Endometrium (tissue), 2 donors: ENCODE measurements around the gene PRUNE1.

Experiments used
- FAIRE-seq: peaks from 2 replicates; lab custom pipeline; 2012; peaks lifted over from hg19 to GRCh38; lab: Jason Lieb, UNC
- donor health status: control.
- donor health status: control.

PRUNE1 gene

GRCh38 chr1:151007853-151008243 is 401 bp upstream of the PRUNE1 start:
- FAIRE-seq, result no peak

DNA sequence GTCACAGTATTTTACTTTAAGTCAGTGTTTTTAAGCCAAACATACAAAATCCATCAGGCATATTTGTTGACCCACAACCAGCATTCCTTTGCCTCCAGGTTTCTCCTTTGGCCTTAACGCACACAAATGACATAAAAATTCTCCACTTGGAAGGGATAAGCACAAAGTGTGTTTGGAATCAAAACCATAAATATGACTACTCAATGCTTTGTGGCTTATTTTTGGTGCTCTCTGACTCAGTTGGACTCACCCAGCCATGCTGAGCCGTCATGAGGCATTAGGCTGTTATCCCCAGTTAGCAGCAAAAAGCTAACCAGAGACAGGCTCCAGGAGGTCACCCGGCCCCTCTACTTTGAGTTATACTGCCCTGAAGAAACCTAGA is 948 bp downstream of the PRUNE1 start:
- no peak for FAIRE-seq

DNA sequence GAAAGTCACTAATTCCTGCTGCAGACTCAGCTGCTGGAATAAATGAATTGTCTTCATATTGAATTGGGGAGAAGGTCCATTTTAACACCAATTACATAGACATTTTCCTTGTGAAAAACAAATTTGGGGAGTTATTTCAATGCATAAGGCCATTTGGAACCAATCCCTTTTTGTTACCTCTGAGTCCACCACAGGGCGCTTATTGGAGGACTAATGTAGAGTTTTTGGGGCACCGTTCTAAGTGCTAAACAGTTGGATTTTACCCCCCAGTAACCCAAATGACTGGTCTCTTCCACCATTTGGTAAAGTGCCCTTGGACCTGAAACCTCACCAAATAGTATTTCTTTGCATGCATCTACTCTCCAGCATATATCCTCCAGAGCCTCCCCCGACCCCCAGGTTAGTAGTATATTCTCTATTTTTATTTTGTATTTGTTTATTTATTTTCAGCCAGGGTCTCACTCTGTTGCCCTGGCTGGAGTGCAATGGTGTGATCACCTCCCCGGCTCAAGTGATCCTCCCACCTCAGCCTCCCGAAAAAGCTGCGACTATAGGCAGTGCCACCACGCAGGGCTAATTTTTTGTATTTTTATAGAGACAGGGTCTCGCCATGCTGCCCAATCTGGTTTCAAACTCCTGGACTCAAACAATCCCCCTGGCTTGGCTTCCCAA is 1.6 kb downstream of the PRUNE1 start:
- FAIRE-seq, result no peak

DNA sequence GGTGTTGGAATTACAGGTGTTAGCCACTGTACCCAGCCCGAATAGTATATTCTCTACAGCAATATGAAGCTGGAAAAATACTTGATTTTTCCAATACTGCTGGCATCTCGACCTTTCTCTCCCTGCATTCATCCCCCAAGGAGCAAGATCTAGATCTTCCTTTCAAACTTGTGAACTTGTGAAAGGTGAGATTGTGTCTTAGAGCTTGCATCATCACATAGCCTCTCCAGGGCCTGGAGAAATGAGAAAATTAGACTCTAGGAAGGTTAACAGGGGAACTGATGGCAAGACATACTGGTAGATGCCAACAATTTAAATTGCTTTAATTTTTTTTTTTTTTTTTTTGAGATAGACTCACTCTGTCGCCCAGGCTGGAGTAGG is 2.1 kb downstream of the PRUNE1 start:
- FAIRE-seq, result no peak

DNA sequence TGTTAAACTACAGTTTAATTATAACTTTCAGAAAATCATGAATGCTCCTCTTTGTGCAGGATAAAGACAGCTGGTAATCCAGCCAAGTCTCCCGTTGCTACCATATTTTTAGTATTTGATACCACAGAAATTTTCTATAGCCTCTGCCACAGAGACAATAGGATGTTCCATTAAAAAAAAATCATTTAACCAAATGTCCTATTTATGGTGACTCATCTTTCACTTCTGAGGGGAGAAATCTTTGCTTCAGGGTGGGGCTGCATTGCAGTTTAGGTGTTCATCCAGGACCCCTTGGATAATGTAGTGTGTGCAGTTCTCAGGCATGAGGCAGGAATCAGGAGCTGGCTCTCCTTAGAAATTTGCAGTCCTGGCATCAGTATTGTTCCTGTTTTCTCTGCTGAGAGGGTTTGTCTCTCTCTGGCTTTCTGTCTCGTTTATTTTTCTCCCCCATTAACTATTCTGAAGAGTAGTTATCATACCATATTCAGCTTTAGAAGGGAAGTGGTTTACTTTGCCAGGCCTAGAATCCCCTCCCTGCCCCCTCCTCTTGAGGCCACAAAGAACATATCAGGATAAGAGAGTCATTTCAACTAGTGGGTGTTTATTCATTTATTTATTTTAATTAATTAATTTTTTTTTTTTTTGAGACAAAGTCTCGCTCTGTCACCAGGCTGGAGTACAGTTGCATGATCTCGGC is 3.1 kb downstream of the PRUNE1 start:
- no peak for FAIRE-seq

- FAIRE-seq, result no peak
Measured at GRCh38 chr1:151012684-151013471, 4.6 kb downstream of the PRUNE1 start.

GRCh38 chr1:151013518-151013917 is 5.3 kb downstream of the PRUNE1 start:
- no peak for FAIRE-seq

DNA sequence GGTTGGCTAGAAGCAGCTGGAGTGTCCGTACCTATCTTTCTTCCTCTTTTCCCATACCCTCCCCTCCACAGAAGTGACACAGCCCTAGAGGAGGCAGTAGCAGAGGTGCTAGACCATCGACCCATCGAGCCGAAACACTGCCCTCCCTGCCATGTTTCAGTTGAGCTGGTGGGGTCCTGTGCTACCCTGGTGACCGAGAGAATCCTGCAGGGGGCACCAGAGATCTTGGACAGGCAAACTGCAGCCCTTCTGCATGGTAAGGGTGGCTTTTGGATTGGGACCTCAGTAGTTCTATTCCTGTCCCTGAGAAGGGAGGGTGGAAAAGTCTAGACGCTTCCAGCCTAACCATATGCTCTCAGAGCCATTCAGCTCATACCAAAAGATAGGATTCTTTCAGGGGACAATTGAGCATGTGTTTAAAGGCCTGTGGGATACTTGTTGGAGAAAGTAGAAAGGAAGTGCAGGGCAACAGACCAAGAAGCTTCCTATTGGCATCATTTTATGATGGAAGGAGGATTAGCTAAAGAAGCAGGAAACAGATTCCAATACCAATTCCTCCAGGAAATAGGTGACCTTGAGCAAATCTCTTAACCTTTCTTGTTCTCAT is 16.4 kb downstream of the PRUNE1 start:
- no peak for FAIRE-seq

GRCh38 chr1:151026460-151026859 is 18.2 kb downstream of the PRUNE1 start:
- FAIRE-seq, result no peak

- FAIRE-seq, result no peak
Measured at GRCh38 chr1:151032164-151032563, 23.9 kb downstream of the PRUNE1 start.

GRCh38 chr1:151035167-151035566 is 26.9 kb downstream of the PRUNE1 start:
- no peak for FAIRE-seq

DNA sequence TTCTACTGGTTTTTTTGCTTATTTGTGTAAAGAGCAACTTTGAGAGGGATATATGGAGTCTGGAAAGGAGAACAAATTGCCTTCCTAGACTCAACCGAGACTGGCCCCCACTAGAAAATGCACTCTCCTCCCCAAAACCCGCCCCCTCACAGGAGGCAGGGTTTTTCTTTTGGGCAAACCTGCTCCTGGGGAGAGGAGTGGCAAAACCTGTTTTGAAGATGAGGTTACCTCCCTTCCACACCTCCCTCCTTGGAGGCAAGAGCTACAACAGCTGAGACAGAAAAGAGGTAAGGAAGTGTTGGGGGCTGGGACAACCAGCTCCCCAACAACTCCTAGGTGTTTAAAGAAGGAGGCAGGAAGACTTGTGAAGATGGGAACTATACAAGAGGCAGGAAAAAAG is 28.1 kb downstream of the PRUNE1 start, which contains the start of gene BNIPL:
Gene BNIPL (plus strand): TSS at position 231 of the 400 bp plus-strand sequence. CDS start 140 bp downstream, at position 371.
- FAIRE-seq, result no peak

DNA sequence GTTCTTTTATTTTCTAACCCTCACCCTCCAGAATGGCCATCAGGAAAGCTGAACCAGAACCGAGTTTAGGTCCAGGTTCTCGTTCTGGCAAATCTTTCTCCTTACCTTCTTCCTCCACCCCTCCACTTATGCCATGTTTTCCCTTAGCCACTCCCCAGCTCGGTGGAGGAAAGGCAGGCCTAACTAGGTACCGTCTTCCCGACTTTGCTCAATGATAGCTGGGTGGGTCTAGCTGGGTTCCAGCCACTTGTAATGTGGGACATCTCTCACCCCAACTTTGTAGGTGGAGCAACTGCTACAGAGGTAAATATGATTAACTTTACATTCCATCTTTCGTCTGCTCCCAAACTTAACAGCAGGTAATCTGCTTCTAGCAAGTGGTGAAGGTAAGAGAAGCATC is 28.8 kb downstream of the PRUNE1 start:
- FAIRE-seq, result no peak

GRCh38 chr1:151039521-151039920 is 31.3 kb downstream of the PRUNE1 start:
- no peak for FAIRE-seq

- FAIRE-seq, result no peak
Measured at GRCh38 chr1:151043163-151043562, 34.9 kb downstream of the PRUNE1 start.

DNA sequence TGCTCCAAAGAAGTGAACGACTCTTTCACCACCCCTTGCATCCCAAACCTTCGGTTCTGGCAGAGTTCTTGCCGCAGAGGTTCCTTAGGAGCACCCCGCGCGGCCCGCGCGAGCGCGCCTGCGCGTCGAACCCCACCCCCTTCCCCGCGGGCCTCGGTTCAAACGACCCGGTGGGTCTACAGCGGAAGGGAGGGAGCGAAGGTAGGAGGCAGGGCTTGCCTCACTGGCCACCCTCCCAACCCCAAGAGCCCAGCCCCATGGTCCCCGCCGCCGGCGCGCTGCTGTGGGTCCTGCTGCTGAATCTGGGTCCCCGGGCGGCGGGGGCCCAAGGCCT is 39.3 kb downstream of the PRUNE1 start, which contains the start of gene C1orf56:
Gene C1orf56 (plus strand): TSS at position 161 of the 334 bp plus-strand sequence. CDS start 97 bp downstream, at position 258.
- FAIRE-seq, result no peak

- FAIRE-seq, result no peak
Measured at GRCh38 chr1:151047925-151048644, 39.8 kb downstream of the PRUNE1 start.

- FAIRE-seq, result no peak
Measured at GRCh38 chr1:151048645-151049032, 40.4 kb downstream of the PRUNE1 start.

DNA sequence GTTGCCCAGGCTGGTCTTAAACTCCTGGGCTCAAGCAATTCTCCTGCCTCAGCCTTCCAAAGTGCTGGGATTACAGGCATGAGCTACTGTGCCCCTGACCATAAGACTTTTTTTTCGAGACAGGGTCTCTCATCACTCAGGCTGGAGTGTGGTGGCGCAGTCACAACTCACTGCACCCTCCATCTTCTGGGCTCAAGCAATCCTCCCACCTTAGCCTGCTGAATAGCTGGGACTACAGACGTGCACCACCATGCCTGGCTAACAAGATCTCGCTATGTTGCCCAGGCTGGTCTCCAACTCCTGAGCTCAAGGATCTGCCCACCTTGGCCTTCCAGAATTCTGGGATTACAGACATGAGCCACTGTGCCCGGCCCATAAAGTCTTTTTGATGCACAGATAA is 41.2 kb downstream of the PRUNE1 start:
- FAIRE-seq, result no peak

- FAIRE-seq, result no peak
Measured at GRCh38 chr1:151050051-151050688, 41.9 kb downstream of the PRUNE1 start.

GRCh38 chr1:151051356-151052009 is 43.2 kb downstream of the PRUNE1 start:
- no peak for FAIRE-seq
